ENCODE data around the gene XRCC5. TPM values are rescaled to one million over a fixed set of nuclear protein-coding genes. Genes with fewer than 3 reads are reported as not detected.
"Not testable (repeated sequence)": the region's sequence is repeated elsewhere in the genome, so short reads cannot be mapped to it uniquely, and the experiment has no call there.

Gene XRCC5
- total RNA-seq, 4 donors from 2014 or later: 112 to 153 (median 143) TPM

DNA sequence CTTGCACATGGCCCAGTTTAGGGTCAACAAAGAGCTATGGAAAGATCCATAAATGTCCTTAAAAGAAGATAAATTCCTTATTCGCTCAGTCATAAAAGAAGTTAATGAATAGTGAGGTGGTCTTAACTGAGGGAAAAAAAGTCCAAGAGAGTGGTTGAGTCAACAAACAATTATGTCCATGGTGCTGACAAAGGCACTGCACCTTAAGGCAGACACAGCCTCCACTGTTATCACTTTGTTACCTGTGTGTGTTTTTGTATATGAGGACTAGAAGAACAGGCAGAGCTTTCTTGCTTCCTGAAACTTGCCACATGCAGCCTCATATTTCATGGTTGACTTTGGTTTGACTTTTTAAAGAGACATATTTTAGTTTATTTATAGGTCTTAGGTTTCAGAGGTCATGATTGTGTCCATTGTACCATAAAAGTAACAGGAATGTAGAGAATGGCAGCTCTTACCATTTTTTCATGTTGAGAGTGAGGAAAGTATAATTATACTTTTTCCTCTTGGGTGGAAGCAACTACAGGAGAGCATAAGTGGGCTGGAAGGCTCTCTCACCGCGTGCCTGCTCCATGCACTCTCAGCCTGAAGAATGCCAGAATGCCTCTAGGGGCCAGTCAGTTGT lies 93.6 kb downstream of the XRCC5 start:
- DNase-seq (ENCODE audit: low spot score) (no peak), ATAC-seq (ENCODE audit: low FRiP score) (no peak)
- TF ChIP-seq, protein P1, sequence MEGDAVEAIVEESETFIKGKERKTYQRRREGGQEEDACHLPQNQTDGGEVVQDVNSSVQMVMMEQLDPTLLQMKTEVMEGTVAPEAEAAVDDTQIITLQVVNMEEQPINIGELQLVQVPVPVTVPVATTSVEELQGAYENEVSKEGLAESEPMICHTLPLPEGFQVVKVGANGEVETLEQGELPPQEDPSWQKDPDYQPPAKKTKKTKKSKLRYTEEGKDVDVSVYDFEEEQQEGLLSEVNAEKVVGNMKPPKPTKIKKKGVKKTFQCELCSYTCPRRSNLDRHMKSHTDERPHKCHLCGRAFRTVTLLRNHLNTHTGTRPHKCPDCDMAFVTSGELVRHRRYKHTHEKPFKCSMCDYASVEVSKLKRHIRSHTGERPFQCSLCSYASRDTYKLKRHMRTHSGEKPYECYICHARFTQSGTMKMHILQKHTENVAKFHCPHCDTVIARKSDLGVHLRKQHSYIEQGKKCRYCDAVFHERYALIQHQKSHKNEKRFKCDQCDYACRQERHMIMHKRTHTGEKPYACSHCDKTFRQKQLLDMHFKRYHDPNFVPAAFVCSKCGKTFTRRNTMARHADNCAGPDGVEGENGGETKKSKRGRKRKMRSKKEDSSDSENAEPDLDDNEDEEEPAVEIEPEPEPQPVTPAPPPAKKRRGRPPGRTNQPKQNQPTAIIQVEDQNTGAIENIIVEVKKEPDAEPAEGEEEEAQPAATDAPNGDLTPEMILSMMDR (IDR thresholded peaks at IDR 0.05): no peak

DNA sequence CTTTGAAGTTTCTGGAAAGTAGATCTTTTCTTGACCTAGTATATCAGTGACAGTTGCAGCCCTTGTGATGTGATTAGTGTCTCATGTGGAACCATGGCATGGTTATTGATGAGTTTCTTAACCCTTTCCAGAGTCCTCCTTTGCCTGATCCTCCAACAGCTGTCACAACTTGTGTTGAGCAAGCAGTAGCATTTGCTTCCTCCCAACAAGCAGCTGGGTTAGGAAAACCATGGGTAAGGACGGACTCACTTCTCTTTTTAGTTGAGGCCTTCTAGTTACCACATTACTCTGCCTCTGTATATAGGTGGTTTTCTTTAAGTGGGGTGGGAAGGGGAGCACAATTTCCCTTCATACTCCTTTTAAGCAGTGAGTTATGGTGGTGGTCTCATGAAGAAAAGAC lies 96.3 kb downstream of the XRCC5 start:
- ATAC-seq (ENCODE audit: low FRiP score) (no peak), DNase-seq (ENCODE audit: low spot score) (no peak)
- TF ChIP-seq, protein P1 (IDR thresholded peaks at IDR 0.05): no peak

DNA sequence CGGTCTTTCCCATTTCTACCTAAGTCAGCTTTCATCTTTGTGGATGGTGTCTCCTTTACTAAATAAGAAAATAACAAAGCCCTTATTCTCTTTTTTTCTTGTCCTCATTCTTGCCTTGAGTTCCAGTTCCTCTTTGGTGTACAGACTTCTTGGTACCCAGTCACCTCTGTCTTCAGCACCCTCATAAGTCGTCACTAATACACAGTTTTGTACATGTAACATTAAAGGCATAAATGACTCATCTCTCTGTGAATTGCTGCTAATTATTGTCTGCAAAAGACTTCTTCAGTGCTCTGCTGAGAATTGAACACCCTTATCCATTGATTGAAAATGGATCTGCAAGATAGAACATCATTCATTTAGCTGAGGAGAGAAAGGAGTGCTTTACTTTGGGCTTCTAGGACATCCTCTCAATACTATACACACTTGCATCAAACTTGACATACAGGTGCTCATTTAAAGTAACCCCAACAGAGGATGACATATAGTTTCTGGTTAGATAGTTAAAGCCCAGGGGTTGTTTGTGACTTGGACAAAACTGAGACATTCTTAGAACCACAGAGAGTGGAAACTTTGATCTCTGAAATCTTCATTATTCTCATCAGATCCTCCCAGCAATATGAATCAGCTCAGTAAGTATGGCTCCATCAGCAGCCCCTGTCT lies 97.0 kb downstream of the XRCC5 start:
- TF ChIP-seq, protein P1 (IDR thresholded peaks at IDR 0.05): no peak
- DNase-seq (ENCODE audit: low spot score) (no peak), ATAC-seq (ENCODE audit: low FRiP score) (no peak)

DNA sequence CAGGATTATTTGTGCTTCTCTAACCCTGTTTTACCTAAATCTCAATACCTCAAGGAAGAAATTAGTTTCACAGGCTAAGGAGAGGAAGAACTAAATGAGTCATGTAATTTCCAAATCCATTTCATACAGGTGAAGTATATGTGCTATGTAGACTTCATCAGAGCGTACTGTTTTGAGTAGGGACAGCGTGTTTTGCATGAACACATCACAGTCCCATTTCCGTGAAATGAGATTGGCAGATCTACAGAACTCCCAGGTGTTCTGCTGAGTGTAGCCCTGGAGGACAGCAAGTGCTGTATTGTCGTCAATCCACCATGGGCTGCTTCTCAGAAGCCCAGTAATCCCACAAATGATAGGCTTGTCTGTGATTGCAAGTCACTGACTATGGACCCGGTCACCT lies 97.7 kb downstream of the XRCC5 start:
- TF ChIP-seq, protein P1 (IDR thresholded peaks at IDR 0.05): no peak
- DNase-seq (ENCODE audit: low spot score): no peak
- ATAC-seq (ENCODE audit: low FRiP score): no peak

GRCh38 chr2:216208661-216209060 lies 99.5 kb downstream of the XRCC5 start:
- DNase-seq (ENCODE audit: low spot score); ATAC-seq (ENCODE audit: low FRiP score): not testable (repeated sequence)

DNA sequence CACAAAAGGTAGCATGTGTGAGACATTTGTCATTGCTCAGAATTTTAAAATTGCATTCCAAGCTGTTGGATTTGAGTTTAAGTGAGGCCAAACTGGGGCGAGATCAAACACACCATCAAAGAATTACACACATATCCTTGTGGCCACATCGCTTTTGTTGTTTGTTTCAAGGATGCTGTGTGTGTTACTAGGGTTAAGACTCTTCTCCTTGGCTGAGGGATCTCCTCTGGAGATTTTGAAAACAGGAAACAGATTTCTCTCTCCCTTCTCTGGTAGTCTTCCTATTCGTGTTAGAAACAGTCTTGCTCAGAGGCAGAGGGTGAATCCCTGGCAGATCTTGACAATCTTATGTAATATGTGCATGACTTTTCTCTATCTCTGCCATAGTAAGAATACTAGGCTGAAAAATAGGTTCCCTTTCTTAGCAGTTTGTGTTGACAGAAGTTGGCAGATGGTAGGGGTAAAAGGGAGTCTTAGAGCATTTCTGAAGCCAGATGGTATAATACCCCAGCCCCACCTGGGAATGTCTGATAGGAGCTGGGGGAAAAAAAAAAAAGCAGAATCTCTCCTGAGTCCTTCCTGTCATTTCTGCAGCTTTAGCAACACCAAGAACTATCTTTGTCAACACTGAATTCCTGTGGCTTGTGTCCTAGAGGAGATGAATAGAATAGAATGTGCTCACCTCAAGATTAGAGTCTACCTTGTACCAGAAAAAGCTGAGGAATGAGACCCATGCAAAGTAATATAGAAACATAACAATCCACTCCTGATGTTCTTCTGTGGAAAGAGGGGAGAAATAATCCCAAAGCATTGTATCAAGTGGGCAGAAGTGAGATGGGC lies 101.8 kb downstream of the XRCC5 start:
- ATAC-seq (ENCODE audit: low FRiP score): no peak
- TF ChIP-seq, protein P1 (IDR thresholded peaks at IDR 0.05): no peak

GRCh38 chr2:216211614-216212145 lies 102.5 kb downstream of the XRCC5 start:
- no peak for DNase-seq (ENCODE audit: low spot score)
- no peak for ATAC-seq (ENCODE audit: low FRiP score)
- TF ChIP-seq, protein P1 (IDR thresholded peaks at IDR 0.05): no peak

More for the DNA sequence above, 101.8 kb downstream of the XRCC5 start:
- DNase-seq (ENCODE audit: low spot score): no peak
